ENCODE measurements around the gene KCNAB1.
"Not testable (repeated sequence)": the region's sequence is repeated elsewhere in the genome, so short reads cannot be mapped to it uniquely, and the experiment has no call there.

KCNAB1 gene

DNA sequence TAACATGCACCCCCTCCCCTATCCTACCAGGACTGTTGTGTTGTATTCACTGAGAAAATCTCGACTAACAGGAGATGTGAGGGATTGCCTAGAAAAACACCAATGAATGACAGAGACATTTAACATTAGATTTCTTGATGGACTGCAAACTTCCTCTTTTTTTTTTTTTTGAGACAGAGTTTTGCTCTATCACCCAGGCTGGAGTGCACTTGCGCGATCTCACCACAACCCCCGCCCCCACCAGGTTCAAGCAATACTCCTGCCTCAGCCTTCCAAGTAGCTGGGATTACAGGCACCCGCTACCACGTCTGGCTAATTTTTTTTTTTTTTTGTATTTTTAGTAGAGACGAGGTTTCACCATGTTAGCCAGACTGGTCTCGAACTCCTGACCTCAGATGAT is 17.0 kb downstream of the KCNAB1 start:
- not testable (repeated sequence) for DNase-seq (ENCODE audit: low spot score)

DNA sequence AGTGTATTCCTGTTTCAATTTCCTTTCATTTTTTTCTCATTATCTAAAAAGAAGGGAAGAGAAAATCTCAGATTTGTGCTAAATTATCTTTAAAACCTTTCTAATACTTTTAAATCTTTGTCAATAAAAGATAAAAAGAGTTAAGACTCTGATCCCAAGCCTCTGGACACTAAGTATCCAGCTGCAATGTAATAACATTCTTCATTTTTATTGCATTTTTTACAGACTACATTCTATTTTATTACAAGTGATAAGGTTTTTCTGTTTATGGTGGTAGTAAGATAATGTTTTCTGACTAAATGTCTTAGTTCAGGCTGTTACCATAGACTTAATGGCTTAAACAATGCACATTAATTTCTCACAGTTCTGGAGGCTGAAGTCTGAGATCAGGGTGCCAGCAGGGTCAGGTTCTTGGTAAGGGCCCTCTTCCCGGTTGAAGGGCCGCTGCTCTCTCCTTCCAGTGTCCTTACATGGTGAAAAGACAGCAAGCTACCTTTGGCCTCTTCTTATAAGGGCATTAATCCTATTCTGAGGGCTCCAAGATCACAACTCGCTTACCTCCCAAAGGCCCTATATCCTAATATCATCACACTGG is 19.7 kb downstream of the KCNAB1 start:
- DNase-seq (ENCODE audit: low spot score), result no peak

DNA sequence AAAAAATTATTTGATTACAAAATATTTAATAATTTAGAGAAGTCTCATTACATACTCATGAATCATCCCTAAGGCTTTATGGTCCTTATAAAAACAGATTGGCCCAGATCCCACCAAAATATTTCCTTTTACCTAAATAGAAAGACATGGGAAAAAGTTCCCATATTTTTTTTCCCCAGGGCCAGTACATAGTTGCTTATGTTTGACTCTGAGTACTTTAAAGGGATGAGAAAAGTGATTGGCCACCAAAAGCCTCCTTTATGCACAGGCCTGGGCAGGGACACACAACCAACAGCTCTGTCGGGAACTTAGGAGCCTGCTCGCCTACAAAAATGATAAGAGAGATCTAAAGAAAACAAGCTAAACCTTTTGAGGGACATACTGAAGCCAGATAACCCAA is 22.3 kb downstream of the KCNAB1 start:
- DNase-seq (ENCODE audit: low spot score), result no peak

DNA sequence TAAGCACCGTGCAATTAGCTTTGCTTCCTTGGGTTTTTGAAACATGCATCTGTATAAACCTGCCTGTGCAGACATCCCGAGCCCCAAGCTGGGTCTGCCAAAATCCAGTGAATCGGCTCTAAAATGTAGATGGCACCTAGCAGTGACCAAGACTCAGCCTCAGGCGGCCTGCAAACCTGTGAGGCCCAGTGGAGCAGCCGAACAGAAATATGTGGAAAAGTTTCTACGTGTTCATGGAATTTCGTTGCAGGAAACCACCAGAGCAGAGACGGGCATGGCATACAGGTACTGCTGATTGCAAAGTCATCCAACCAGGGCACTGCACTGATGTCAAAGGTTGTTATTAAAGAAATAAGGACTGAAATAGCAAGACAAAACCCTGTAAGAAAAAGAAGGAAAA is 22.8 kb downstream of the KCNAB1 start:
- DNase-seq (ENCODE audit: low spot score), result no peak

DNA sequence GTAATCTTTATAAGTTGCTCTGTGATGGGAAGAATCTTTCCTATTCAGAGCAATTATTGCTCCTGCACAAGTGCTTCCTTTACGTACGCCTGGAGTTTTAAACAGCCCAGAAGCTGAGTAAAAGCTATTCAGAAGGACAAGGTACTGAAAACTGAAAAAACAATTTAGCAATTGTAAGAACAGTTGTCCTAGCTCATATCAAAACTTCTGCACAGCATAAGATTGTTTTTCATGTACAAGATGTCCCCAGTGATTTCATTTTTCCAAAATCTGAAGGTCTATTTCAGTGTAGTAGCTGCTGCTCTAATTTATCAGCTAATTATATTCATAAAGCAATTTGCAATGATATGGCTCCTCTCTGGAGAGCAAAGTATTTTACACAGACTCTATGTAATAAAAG is 23.7 kb downstream of the KCNAB1 start:
- no peak for DNase-seq (ENCODE audit: low spot score)

DNA sequence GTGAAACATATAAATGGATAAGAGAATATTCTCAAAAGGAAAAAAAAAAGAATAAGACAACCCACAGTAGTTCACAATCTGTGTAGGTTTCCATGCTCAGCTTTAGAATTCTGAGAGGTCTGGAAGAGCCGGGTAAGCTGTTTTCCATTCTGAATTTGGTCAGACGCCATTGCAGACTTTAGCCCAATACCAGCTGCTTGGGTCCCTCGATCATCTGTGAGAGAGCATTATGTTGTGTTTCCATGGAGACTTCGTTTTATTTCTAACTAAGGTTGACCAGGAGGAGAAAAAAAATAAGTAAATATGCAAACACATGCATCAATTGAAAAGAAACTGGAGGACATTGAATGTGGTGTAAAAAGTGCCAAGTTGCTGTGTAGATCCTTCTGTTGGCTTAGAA is 25.5 kb downstream of the KCNAB1 start:
- DNase-seq (ENCODE audit: low spot score), result no peak

- no peak for DNase-seq (ENCODE audit: low spot score)
Measured at GRCh38 chr3:156148345-156148945, 28.1 kb downstream of the KCNAB1 start.

DNA sequence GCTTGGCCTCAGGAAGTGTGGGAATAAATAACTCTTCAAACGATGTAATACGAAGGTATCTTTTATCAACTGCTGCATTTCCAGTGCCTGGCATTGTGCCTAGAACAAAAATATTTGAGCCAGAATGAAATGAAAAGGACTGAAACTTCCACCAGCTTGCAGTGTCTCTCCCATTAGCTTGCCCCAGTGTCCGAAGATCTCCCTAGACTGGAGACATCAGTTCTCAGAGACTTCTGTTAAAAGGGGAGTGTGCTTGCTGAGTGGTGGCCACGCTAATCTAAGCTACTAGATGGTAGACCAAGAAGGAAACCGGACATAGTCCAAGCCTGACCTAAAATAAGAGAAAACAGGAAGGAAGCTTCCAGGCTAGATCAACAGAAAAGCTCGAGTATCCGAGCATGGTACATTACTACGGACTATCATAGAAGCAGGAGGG is 28.6 kb downstream of the KCNAB1 start:
- no peak for DNase-seq (ENCODE audit: low spot score)

DNA sequence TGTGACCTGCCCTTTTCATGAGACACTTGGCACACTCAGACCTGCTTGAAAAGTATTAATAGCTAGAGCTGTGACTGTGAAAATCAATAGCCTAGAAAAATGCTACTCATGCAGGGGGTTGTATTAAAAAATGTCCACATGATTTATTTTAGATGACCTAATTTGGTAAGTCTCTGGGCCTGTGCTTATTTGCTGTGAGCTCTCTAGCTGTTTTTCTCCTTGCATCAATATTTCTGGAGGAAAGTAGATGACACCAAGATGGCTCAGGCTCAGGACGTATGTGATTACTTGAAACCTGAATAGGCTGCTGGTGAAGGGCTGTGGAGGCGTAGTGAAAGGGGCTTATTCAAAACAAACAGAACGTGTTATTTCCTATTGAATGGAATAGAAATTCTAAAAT is 29.5 kb downstream of the KCNAB1 start:
- DNase-seq (ENCODE audit: low spot score), result no peak

DNA sequence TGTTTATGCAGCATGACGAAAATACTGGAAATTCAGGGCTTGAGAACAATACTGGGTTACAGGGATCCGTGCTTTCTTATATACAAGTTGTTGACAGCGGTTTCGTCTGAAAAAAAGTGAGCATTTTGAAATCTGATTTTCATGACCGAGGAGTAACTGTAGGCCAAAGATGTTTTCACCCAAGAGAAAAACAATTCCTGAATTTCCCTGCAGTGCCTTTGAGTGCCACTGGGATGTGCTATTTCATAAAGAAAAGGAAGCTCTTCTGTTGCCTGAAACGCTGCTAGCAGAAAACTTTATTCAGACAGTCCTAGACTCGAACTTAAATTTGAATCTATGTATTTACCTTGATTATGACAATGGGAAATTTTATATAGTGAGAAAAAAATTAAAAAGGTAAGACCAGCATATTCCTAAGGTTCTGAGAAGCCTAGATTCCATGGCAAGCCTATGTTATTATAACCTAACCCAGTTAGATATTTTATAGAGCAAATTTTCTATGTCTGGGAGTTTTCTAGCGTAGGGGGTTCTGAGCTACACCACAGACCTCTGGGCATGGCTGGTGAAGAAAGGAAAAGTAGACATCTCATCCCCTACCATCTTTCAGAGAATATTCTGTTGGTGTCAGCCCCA is 30.2 kb downstream of the KCNAB1 start:
- peak; percentile 67 for DNase-seq (ENCODE audit: low spot score)

DNA sequence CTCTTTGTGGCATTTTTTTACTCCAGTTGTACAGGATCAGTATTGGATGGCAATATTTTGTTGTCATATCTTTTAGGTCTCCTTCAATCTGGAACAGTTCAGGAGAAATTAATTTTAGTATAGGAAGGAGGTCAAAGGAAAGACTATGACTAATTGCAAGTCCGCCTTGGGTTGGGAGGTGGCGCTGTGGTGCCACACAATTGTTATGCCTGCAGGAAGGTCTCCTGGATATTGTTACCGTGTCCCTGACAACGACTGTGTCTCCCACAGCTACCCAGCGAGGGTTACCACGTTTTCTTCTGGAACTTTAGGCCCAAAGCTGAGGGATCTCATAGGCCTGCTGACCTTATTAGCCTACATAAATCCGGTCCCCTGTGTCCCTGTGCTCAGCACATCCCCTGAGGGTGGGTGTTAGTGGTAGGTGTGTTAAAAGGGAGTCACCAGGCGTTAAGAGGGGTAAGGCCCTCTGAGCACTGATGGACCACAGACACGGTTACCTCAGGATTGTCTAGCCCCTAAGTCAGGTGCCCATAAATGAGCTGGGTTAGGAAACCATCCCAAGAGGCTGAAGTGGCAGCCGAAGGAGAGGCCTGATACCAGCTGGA is 31.5 kb downstream of the KCNAB1 start:
- DNase-seq (ENCODE audit: low spot score), result peak; percentile 71

- DNase-seq (ENCODE audit: low spot score), result no peak
Measured at GRCh38 chr3:156158656-156159295, 38.4 kb downstream of the KCNAB1 start.

DNA sequence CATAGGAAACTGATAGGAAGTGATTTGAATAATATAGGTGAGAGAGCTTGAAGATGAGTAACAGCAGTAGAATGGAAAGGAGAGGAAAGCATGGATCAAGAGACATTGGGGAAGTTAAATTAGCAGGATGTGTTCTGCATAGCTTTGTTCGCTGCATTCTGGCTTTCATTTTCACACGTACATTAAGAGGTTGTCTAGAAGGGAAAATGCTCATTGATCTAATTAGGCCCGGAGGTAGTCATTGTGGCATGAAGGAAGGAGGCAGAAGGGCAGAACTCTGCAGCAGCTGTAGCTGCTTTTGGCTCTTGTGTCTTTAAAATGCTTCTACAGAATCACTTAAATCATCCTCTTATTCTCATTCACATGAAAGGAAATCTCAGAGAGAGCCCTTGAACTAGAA is 40.3 kb downstream of the KCNAB1 start:
- DNase-seq (ENCODE audit: low spot score), result no peak

DNA sequence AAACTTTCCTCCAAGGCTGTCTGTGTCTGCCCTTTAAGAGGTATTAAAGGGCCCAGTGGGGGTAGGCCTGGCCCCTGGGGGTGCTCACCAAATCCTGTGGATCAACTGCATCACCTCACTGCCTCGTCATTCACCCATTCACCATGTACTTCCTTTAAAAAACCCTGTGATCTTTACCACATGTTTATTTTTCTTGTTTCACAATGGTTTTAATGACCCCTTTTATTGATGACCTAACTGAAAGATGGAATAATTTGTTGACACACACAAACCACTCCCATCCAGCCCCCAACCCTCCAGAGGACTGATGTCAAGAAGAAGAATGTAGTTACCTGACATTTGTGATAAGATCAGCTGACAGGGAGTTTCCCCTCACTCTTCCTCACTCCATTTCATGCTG is 40.8 kb downstream of the KCNAB1 start:
- no peak for DNase-seq (ENCODE audit: low spot score)

DNA sequence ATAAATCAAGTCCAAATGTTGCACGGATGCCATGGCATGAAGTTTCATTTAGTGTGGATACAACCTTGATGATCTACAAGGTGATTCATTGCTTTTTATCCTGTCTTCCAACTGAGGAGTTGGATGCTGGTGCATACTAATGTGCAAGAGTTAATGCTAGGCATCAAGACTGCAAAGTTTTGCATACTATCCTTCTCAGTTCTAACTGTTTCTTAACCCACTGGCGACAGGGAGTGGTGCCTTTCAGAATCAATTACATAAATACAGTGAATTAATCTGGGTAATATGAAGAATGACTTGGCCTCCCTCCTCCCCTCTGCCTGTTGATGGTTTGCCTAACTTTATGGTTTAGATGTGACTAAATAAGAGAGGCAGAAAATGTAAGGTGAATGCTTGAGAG is 43.5 kb downstream of the KCNAB1 start:
- no peak for DNase-seq (ENCODE audit: low spot score)

DNA sequence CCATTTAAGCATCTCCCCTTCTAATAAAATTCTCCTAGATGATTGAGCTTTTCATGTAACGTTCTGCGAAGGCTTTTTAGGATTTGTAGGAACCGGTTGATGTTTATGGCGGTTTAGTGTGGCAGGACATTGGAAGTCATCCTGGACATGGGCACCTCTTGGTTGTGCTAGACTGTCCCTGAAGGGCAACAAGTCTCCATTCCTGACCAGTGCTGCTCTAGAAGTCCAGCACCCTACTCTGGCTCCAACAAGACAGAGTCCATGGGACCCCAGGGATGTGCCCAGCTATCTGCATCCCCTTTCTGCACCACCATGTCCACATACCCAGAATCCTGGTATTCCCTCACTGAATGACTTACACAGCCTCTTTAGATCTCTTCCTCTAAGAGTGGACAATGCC is 46.4 kb downstream of the KCNAB1 start:
- no peak for DNase-seq (ENCODE audit: low spot score)

DNA sequence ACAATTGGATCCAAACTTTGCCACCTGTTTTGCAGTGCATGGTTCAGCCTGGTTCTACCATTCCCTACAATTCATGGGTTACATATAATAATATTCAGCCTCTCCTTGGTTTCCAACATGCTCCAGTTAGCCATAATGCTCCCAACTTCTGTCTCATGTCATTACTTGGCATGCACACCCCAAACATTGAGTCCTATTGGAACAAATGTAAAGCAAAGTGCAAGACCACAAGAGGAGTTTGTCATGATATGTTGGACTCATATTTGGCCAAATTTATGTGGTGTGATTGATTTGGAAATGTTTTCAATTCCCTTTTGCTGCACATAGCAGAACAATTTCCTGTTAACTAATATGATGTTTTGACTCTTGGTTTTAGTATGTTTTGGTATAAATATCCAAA is 50.2 kb downstream of the KCNAB1 start:
- DNase-seq (ENCODE audit: low spot score), result no peak

- DNase-seq (ENCODE audit: low spot score), result no peak
Measured at GRCh38 chr3:156171281-156172267, 51.2 kb downstream of the KCNAB1 start.

DNA sequence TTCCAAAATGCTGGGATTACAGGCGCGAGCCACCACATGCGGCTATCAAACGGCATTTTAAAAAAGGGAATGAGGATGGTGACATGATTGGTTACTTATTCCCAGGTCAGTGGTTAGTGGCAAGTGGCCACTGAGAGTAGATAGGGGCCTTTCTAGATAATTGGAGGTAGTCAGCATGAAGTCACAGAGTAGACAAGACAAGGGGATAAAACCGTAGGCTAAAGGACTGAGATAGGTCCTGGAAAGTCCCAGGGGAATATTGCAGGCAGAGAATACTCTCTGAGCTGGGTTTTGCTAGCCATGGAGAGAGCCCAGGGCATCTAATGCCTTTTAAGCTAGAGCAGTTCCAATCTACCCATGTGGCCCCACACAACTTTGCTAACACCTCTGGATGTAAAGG is 52.2 kb downstream of the KCNAB1 start:
- no peak for DNase-seq (ENCODE audit: low spot score)

DNA sequence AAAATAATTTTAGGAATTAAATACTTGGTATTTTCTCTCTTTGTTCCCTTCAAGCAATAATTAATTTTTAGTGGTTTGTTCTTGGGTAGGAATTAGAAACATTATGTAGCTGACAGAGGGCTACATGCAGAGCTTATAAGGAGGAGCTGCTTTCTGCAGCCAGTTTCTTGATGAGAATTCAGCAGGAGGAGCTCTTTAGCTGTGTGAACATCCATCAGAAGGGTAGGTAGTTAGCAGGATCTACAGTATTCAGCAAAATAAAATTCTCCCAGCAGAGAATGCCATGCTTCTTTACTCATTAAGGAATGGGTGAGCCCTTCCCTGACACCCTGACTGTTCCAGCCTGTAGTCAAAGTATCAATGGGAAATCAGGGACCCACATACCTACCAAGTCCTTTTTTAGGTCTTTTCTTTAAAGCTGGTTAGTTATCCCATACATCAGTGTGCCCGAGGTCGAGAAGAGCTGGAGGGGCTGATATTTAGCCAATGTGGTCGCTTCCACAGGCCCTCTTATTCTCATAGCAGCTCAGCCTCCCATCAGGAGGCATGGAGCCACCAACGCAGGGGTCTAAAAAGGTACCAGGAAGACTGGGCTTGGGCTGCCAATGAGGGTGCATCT is 54.0 kb downstream of the KCNAB1 start:
- no peak for DNase-seq (ENCODE audit: low spot score)

GRCh38 chr3:156175570-156175969 is 55.2 kb downstream of the KCNAB1 start:
- DNase-seq (ENCODE audit: low spot score), result no peak
